ENCODE data around the gene KCTD7.
"Not testable (repeated sequence)": the region's sequence is repeated elsewhere in the genome, so short reads cannot be mapped to it uniquely, and the experiment has no call there.

KCTD7 gene

GRCh38 chr7:66682350-66683093 is 53.8 kb downstream of the KCTD7 start:
- no peak for DNase-seq

GRCh38 chr7:66683094-66683769 is 54.6 kb downstream of the KCTD7 start:
- not testable (repeated sequence) for DNase-seq

GRCh38 chr7:66683770-66684123 is 55.1 kb downstream of the KCTD7 start:
- no peak for DNase-seq

GRCh38 chr7:66685663-66686062 is 57.0 kb downstream of the KCTD7 start:
- not testable (repeated sequence) for DNase-seq

GRCh38 chr7:66687186-66687585 is 58.5 kb downstream of the KCTD7 start:
- DNase-seq: no peak

- DNase-seq: not testable (repeated sequence)
These were observed 59.0 kb downstream of the KCTD7 start for GRCh38 chr7:66687672-66688071.

GRCh38 chr7:66689081-66689480 is 60.4 kb downstream of the KCTD7 start:
- no peak for DNase-seq

- DNase-seq: no peak
These were observed 64.7 kb downstream of the KCTD7 start for GRCh38 chr7:66693331-66693730.

Measured in activated CD4-positive, alpha-beta T cell treated with anti-CD3 and anti-CD28 coated beads, Interleukin-2, amount 50 U/mL, for 1 hour (primary cell).